Ishikawa (cell line): Measurements from ENCODE around the gene SYP.

ENCODE experiments used
- CEBPB ChIP-seq: IDR thresholded peaks from 2 replicates; pipeline ENCODE4 v1.6.1; 2012
- CREB1 ChIP-seq: IDR thresholded peaks from 2 replicates; pipeline ENCODE4 v1.6.1; 2012; ENCODE audit warnings: low read depth
- EP300 ChIP-seq: IDR thresholded peaks from 2 replicates; pipeline ENCODE4 v1.6.1; 2012; ENCODE audit warnings: borderline replicate concordance
- FOXM1 ChIP-seq: IDR thresholded peaks from 2 replicates; pipeline ENCODE4 v1.6.1; 2012; ENCODE audit warnings: low read depth, borderline replicate concordance
- MAX ChIP-seq: IDR thresholded peaks from 2 replicates; pipeline ENCODE4 v1.6.1; 2012
- RAD21 ChIP-seq: IDR thresholded peaks from 2 replicates; pipeline ENCODE4 v1.6.1; 2012; ENCODE audit warnings: low read depth
- TAF1 ChIP-seq: IDR thresholded peaks from 2 replicates; pipeline ENCODE4 v1.6.1; 2012; ENCODE audit warnings: low read depth, mild to moderate bottlenecking
- TCF12 ChIP-seq: IDR thresholded peaks from 2 replicates; pipeline ENCODE4 v1.6.1; 2012; ENCODE audit warnings: low read depth
- TEAD4 ChIP-seq: IDR thresholded peaks from 2 replicates; pipeline ENCODE4 v1.6.1; 2012
- USF1 ChIP-seq: IDR thresholded peaks from 2 replicates; pipeline ENCODE4 v1.6.1; 2012
- ZBTB7A ChIP-seq: IDR thresholded peaks from 2 replicates; pipeline ENCODE4 v1.6.1; 2012; ENCODE audit warnings: low read depth
- TF ChIP-seq, protein P1 (sequence below): IDR thresholded peaks from 2 replicates; pipeline ENCODE4 v1.6.1; 2012; ENCODE audit warnings: low read depth, mild to moderate bottlenecking

DNA sequence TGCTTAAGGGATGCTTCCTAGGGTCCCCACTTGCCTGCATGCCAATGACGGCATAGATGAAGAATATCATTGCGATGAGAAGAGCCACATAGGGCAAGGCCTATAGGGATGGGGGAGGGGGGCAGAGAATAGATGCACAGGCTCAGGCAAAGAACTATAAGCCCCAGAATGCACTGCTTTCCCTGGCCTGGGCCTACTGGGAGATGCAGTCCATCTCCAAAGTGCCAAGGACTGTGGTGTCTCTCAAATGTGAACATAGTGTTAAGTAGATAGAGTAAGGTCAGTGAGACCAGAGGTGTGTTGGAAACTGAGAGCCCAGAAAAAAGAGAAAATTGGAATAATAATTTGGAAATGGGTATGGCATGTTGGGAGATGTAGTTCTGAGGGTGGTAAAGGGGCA is 12.2 kb upstream of the SYP start:
- TF ChIP-seq FOXM1, result no peak
- no peak for TF ChIP-seq USF1
- TF ChIP-seq TAF1, result no peak
- TF ChIP-seq TCF12, result no peak
- TF ChIP-seq, protein P1, sequence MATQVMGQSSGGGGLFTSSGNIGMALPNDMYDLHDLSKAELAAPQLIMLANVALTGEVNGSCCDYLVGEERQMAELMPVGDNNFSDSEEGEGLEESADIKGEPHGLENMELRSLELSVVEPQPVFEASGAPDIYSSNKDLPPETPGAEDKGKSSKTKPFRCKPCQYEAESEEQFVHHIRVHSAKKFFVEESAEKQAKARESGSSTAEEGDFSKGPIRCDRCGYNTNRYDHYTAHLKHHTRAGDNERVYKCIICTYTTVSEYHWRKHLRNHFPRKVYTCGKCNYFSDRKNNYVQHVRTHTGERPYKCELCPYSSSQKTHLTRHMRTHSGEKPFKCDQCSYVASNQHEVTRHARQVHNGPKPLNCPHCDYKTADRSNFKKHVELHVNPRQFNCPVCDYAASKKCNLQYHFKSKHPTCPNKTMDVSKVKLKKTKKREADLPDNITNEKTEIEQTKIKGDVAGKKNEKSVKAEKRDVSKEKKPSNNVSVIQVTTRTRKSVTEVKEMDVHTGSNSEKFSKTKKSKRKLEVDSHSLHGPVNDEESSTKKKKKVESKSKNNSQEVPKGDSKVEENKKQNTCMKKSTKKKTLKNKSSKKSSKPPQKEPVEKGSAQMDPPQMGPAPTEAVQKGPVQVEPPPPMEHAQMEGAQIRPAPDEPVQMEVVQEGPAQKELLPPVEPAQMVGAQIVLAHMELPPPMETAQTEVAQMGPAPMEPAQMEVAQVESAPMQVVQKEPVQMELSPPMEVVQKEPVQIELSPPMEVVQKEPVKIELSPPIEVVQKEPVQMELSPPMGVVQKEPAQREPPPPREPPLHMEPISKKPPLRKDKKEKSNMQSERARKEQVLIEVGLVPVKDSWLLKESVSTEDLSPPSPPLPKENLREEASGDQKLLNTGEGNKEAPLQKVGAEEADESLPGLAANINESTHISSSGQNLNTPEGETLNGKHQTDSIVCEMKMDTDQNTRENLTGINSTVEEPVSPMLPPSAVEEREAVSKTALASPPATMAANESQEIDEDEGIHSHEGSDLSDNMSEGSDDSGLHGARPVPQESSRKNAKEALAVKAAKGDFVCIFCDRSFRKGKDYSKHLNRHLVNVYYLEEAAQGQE, result no peak
- TF ChIP-seq TEAD4, result no peak
- TF ChIP-seq CREB1, result no peak
- no peak for TF ChIP-seq CEBPB
- no peak for TF ChIP-seq MAX
- no peak for TF ChIP-seq ZBTB7A
- TF ChIP-seq RAD21, result no peak
- no peak for TF ChIP-seq EP300
